Upper lobe of right lung (tissue), 1 donor: ENCODE results near the gene TMEM140. TPM values are rescaled to one million over a fixed set of nuclear protein-coding genes. Genes with fewer than 3 reads are reported as not detected.
A peak's percentile ranks its signal among the peaks of the same experiment; 100 is the strongest.

ENCODE experiments used
- ATAC-seq: fragments of 200-7000 bp; cut with Tn5 transposase; one replicate; pipeline ENCODE4 v1.9.1; 2020; ENCODE audit warnings: mild to moderate bottlenecking, moderate library complexity
- DNase-seq: peaks from one replicate; pipeline ENCODE4 v3.0.0-alpha.2; 2020
- H3K27ac ChIP-seq: fragments of 200-600 bp; one replicate; pipeline ENCODE4 v1.8.0; 2022
- H3K27me3 ChIP-seq: fragments of 200-600 bp; one replicate; pipeline ENCODE4 v1.8.0; 2022; ENCODE audit warnings: mild to moderate bottlenecking
- H3K36me3 ChIP-seq: fragments of 200-600 bp; one replicate; pipeline ENCODE4 v1.8.0; 2022
- H3K4me1 ChIP-seq: fragments of 200-600 bp; one replicate; pipeline ENCODE4 v1.8.0; 2022
- H3K4me3 ChIP-seq: fragments of 200-600 bp; one replicate; pipeline ENCODE4 v1.8.0; 2022; ENCODE audit warnings: mild to moderate bottlenecking
- H3K9me3 ChIP-seq: fragments of 200-600 bp; one replicate; pipeline ENCODE4 v1.8.0; 2022
- CTCF ChIP-seq: fragments of 200-600 bp; IDR thresholded peaks from one replicate; pipeline ENCODE4 v1.8.0; 2022; ENCODE audit warnings: antibody characterized with exemption
- intact Hi-C: fragments of 100-400 bp; cut with DNase I; formaldehyde crosslinking; loops from one replicate; pipeline ENCODE4 v1.11.0; 2022
- total RNA-seq: library from RNA; stranded (reverse); fragmentation: NEBNext Ultra II Directional; extraction: Animal tissue kit (Norgen Biotek cat#: 25700); gene quantifications from one replicate; pipeline ENCODE4 v1.2.1, GENCODE V29; 2021
- donor health status: DM: no; HTN: yes; CAD: no; lungs with severe emphysema.

The TMEM140 gene
- total RNA-seq, 1 donor from 2014 or later: 31.2 TPM

DNA sequence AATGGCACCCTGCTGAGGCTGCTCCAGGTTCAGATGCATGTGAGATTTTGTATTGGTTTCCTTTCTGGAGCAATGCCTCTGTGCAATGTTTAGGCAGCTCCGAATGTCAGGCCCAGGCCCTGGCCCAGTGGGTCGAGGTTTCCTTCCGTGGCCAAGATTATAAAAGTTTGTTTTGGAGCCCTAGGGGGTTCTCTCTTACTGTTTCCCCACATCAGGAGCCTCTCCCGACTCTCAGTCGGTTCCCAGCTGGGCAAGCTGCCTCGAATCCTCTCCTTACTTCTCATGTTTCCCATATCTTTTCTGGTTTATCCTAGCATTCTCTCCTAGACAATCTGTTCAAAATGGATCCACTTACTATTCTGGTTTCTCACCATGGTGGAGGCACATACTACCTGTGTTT, 11.0 kb downstream of the TMEM140 start:
- Histone ChIP-seq H3K27ac (no peak overlapping the region), H3K9me3 (peaks cover 7% of the 10 kb centered on the region), H3K4me1 (peaks cover 33% of the 10 kb centered on the region), H3K4me3 (no peak overlapping the region), H3K27me3 (no peaks in the 10 kb centered on the region), H3K36me3 (no peaks in the 10 kb centered on the region)
- TF ChIP-seq CTCF: no peak
- ATAC-seq: no peak
- DNase-seq: no peak
- intact Hi-C loops: no loop called here

DNA sequence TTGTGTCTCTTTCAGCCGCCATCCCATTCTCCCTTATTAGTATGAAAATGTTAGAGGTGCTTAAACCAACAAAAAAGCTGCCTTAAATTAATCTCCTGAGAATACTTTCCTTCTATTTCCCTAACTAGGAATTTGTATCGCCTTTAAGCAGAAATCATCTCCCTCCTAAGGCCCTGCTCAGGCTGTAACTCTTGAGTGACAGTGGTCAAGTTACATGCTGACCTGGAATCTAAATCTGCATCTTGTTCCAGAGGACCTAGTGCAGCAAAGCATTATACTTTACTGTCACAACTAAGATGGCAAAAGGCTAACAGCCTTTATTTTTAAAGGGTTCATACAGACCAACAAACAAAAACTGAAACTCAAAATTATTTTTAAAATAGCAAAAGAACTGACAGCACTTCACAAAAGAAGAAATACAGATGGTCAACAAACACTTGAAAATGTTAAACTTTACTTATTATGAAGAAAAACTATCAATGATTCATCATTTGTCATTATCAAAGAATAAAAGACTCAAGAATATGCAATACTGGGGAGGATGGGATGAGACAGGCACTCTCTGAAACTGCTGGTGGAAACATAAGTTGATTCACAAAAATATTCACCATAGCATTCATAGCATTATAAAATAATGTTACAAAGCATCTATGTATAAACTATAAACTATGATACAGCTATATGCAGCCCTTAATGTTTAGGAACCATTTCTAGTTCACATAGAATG, 11.7 kb downstream of the TMEM140 start:
- ATAC-seq (no peak), DNase-seq (no peak)
- no peak for TF ChIP-seq CTCF
- peaks cover 33% of the 10 kb centered on the region for H3K4me1 ChIP-seq
- H3K36me3 ChIP-seq: no peaks in the 10 kb centered on the region
- H3K4me3 ChIP-seq: no peak overlapping the region
- H3K27ac ChIP-seq: peak overlapping the region; percentile 27
- H3K9me3 ChIP-seq: peaks cover 7% of the 10 kb centered on the region
- intact Hi-C loops: loop anchor here (10.0 kb wide), 2 partner anchors 175 to 205 kb away; partner anchors contain the start of gene AGBL3
- no peaks in the 10 kb centered on the region for H3K27me3 ChIP-seq

GRCh38 chr7:135160098-135160857, 12.4 kb downstream of the TMEM140 start:
- intact Hi-C loops: loop anchor here (10.0 kb wide), 2 partner anchors 175 to 205 kb away; partner anchors contain the start of gene AGBL3
- H3K27ac ChIP-seq: peak overlapping the region; percentile 27
- no peak for DNase-seq

GRCh38 chr7:135160858-135161653, 13.2 kb downstream of the TMEM140 start:
- Histone ChIP-seq H3K27me3 (no peaks in the 10 kb centered on the region), H3K27ac (peak overlapping the region; percentile 27), H3K4me3 (no peak overlapping the region), H3K36me3 (peaks cover 15% of the 10 kb centered on the region), H3K4me1 (peaks cover 44% of the 10 kb centered on the region), H3K9me3 (peaks cover 3% of the 10 kb centered on the region)
- intact Hi-C loops: loop anchor here (10.0 kb wide), 2 partner anchors 176 to 206 kb away; partner anchors contain the start of gene AGBL3
- ATAC-seq (peak; percentile 33), DNase-seq (no peak)
- TF ChIP-seq CTCF: no peak

More at GRCh38 chr7:135160098-135160857, 12.4 kb downstream of the TMEM140 start:
- TF ChIP-seq CTCF: no peak
- peak; percentile 29 for ATAC-seq
- peaks cover 36% of the 10 kb centered on the region for H3K4me1 ChIP-seq
- no peaks in the 10 kb centered on the region for H3K27me3 ChIP-seq
- H3K4me3 ChIP-seq: no peak overlapping the region
- H3K9me3 ChIP-seq: peaks cover 7% of the 10 kb centered on the region
- H3K36me3 ChIP-seq: peaks cover 7% of the 10 kb centered on the region

GRCh38 chr7:135161669-135162068, 13.8 kb downstream of the TMEM140 start:
- Histone ChIP-seq H3K27ac (peak overlapping the region; percentile 27), H3K4me1 (peaks cover 46% of the 10 kb centered on the region), H3K4me3 (no peak overlapping the region), H3K36me3 (peaks cover 21% of the 10 kb centered on the region), H3K27me3 (no peaks in the 10 kb centered on the region), H3K9me3 (no peaks in the 10 kb centered on the region)
- intact Hi-C loops: loop anchor here (10.0 kb wide), 2 partner anchors 177 to 207 kb away; partner anchors contain the start of gene AGBL3
- peak; percentile 5 for ATAC-seq
- no peak for TF ChIP-seq CTCF
- DNase-seq: no peak
